GM19043 (cell line): ENCODE data around the gene PKP2.

Experiments used
- ATAC-seq: cut with Tn5 transposase; IDR thresholded peaks from one replicate; pipeline ENCODE4 v1.9.1; 2021; ENCODE audit warnings: low read depth; ENCODE audit not compliant: unreplicated experiment

PKP2 gene

DNA sequence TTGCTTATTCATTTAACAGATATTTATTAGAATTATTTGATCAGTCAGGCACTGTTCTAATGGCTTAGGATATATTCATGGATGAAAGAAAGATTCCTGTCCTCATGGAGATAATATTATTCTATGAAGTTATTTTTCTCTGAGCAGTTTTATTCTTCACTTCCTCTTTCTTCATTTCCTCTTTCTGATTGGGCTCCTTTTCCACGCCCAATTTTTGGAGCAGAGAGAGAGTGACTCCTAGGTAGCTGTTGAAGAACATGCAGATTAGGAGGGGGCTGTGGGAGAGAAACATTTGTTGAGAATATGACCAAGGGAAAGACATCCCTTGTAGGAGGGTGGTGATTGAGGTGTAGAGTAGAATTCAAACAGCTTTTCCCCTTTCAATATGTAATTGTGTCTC lies 134.9 kb downstream of the PKP2 start:
- no peak for ATAC-seq

DNA sequence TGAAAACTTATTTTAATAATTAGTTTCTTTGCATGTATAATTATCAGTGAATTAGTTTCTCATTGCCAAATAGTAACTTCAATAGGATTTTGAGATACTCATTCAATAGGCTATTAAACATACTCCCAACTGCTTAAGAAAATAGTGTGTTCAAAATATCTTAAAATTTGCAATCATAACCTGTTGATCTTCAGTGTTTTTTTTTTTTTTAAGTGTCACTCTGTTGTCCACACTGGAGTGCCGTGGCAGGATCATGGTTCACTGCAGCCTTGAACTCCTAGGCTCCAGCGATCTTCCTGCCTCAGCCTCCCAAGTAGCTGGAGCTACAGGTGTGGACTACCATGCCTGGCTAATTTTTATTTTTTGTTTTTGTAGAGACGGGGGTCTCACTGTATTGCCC lies 139.4 kb downstream of the PKP2 start:
- no peak for ATAC-seq

DNA sequence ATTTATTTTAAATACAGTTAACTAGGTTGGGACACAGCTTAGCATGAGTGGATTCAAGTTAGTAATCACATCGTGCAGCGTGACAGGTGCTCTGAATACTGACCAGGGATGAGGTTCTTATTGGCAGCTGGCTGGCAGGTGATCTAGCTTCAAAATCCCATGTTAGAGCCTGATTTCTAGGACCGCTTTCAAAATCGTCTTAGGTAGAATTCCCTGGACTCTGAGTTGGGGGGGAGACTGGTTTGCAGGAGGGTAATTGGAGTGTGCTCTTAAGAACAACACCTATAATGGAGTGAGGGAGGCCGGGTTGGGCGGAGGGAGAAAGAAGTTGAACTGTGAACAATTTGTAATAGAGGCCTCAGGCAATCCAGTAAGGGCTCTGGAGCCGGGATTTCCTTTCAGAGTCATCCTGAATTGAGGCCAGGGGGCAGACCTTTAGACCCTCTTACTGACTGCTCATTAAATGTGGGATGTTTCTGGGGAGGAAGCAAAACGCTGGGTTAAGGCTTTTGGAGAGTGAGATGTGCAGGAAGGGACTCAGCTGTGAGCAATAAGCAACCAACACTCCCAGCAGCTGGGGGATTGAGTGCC lies 140.0 kb downstream of the PKP2 start:
- no peak for ATAC-seq

DNA sequence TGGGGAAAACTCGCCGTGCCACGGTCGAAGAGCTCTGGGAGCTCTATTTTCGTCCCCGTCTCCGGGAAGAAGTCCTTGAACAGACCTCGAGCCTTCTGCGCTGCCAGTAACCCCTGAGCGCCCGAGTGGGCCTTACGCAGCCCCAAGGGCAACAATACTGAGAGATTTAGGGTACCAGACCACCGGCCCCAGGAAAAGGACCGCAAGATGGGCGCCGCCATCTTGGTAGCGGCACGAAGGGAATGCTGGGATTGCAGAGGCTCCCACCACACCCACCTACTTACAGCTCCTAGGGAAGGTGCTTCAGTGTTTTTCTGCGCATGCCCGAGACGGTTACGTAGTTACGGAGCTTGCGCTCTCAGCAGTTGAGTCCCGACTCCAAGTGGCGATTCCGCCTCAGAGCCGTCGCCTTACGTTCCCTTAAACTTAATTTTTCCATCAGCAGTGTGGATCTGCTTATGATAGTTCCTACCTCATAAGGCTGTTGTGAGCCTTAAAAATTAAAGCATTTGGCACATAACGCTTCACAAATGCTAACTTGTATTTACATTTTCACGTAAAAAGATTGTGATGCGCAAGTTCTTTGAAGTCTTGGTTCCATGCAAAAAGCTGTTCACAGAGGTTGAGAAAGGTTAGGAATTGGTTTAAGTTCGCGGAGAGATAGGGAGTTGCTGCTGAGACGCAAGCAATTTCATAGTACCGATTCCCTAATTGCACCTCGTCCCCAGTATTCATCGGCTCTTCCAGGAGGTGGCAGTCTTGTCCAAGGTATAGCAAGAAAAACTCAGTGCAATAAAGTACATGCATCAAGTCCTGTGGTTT lies 140.7 kb downstream of the PKP2 start, which contains the start of gene YARS2:
TSS of gene YARS2 (minus strand) at position 244 of the 822 bp plus-strand sequence. CDS start at position 221, 23 bp downstream.
- peak; percentile 85 for ATAC-seq

DNA sequence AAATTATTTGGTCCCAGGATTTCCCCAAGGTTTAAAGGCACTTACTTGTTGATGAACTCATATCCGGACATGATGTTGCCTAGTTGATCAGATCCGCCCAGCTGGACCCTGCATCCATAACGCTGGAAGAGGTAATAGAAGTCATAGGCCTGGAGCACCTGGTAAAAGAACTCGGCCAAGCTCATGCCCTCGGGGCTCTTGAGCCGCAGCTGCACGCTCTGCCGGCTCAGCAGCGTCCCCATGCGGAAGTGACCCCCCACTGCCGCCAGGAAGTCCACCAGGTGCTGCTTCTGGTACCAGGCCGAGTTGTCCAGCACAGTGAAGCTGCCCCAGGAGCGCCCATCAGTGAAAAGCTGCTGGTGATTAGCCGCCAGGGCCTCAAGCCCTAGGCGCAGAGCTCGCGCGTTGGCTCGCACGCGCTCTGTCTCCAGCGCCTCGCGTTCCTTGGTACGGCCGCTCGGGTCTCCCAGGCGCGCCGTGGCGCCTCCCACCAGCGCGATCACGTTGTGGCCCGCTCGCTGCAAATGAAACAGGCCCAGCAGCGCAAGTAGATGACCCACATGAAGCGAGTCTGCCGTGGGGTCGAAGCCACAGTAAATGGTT lies 141.4 kb downstream of the PKP2 start:
- ATAC-seq = peak; percentile 65

DNA sequence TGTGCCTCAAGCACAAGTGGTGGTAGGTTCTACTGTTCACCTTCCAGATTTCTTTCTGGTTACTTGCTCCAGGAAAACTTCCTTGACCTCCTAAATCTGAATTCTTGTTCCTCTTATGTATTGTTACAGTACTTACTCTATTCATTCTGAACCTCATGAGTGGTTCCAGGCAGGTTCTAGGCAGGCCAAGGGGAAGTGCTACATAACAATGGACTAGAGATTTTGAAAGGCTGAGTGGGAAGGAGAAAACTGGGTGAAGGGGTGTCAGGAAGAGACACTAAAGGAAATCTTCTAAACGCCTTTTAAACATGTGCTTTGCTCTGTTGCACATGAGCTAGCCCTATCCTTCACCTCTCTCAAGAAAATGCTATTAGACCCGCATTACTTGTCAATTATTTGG lies 142.5 kb downstream of the PKP2 start:
- no peak for ATAC-seq

DNA sequence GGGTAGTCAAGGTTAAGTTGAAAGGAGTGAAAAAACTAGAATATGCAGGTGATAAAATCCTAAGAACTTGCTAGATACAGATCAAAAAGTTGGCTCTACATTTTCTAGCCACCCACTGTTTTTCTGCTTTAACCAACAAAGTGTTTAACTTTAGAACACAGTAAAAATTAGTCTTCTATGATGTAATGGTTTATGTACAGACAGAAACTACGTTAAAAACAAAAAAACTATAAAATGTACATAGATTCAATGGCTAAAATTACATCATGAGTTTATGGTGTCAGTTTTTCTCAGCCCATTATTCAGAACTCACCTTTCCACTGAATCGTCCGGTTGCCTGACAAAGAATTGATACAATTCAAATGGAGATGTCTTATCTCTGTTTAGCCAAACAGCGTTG lies 143.0 kb downstream of the PKP2 start:
- ATAC-seq = no peak

DNA sequence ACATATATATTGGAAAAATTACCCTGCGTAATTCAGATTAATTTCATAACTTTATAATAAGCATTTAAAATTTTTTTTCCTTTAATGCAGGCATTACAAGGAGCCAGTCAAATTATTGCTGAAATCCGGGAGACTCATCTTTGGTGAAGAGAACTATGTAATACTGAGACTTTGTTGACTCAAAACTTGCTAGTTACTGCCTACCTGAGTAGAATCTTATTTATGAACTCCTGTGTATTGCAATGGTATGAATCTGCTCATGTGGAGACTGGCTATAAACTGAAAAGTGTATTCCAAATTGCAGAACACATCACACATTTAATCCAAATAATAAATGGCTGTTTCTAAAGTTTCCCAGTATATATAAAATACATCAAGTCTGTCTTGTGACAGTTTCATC lies 153.3 kb downstream of the PKP2 start:
- ATAC-seq = no peak

DNA sequence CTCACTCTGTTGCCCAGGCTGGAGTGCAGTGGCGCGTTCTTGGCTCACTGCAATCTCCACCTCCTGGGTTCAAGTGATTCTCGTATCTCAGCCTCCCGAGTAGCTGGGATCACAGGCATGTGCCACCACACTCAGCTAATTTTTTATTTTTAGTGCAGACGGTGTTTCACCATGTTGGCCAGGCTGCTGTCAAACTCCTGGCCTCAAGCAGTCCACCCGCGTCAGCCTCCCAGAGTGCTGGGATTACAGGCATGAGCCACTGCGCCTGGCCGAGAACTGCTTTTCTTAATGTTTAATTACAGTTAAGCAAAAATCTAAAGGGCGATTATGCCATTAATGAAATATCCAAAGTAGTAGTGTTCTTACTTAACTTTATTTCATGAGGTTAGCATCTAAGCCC lies 154.4 kb downstream of the PKP2 start:
- no peak for ATAC-seq
